ENCODE results near the gene CYSRT1. TPM values are rescaled to one million over a fixed set of nuclear protein-coding genes. Genes with fewer than 3 reads are reported as not detected.

The CYSRT1 gene
- polyA plus RNA-seq, 1 of the 3 experiments (the other 2 are of a cell fraction), result 2.1 TPM

- Histone ChIP-seq H3K79me2 (ENCODE audit: insufficient read depth) (peaks cover 61% of the 10 kb centered on the region), H3K4me3 (ENCODE audit: low read depth in 2 of 2, low read length in 1 of 2) (peak within 1 kb of the TSS; percentile 71 to 84), H4K20me1 (ENCODE audit: insufficient read depth) (peaks cover 31% of the 10 kb centered on the region), H3K4me2 (peak within 1 kb of the TSS; percentile 99), H3K9me3 (no peaks in the 10 kb centered on the region), H3K27ac (ENCODE audit: low read depth in 2 of 2, low read length in 1 of 2) (peak within 1 kb of the TSS; percentile 91 to 95), H3K4me1 (ENCODE audit: control insufficient read depth in 1 of 2, insufficient read depth in 2 of 2, low read depth in 1 of 2, low read length in 1 of 2) (peaks cover 12 to 33% of the 10 kb centered on the region in 2 experiments; a peak in 3 of 4 replicates), H3K9me2 (no peaks in the 10 kb centered on the region), H2AFZ (ENCODE audit: low read depth) (0 out of 2 replicates have a peak within 1 kb of the TSS, but pooled peaks have one; percentile 65), H3F3A (replicated peaks; ENCODE audit: insufficient read depth) (peaks cover 16% of the 10 kb centered on the region), H3K36me3 (replicated peaks in 1 of 2; ENCODE audit: control insufficient read depth in 1 of 2, insufficient read depth in 2 of 2, low read length in 1 of 2) (peaks cover 3 to 41% of the 10 kb centered on the region in 2 experiments), H3K9ac (peak within 1 kb of the TSS; percentile 85), H3K27me3 (ENCODE audit: insufficient read depth) (no peaks in the 10 kb centered on the region)
- POLR2A ChIA-PET, result interaction anchor here (0.6 to 2.7 kb wide), 12 partner anchors 8 to 62 kb away, joined by 3 to 20 read pairs (median 6); partner anchors contain the start of genes GRIN1, LRRC26, NDOR1 and RNF208
- WGBS (ENCODE audit: low lambda C conversion rate), result under 1% methylated on average over 39 of the region's 98 CpGs
- DNase-seq, result peak; percentile 99
- CTCF ChIA-PET, result interaction anchor here (0.6 to 3.5 kb wide), 22 partner anchors 9 to 517 kb away, joined by 3 to 24 read pairs (median 4); partner anchors contain the start of genes CYSRT1, LRRC26, NDOR1 and RNF224
- TF ChIP-seq TCF12 (IDR thresholded peaks at IDR 0.05), result no peak
- TF ChIP-seq TEAD4 (IDR thresholded peaks at IDR 0.05; ENCODE audit: borderline replicate concordance, insufficient read depth), result no peak
- TF ChIP-seq RCOR1 (IDR thresholded peaks at IDR 0.05; ENCODE audit: low read length), result 0 out of 2 replicates have a peak, but pooled peaks have one; percentile 9
- no peak for TF ChIP-seq USF1 (IDR thresholded peaks at IDR 0.05; ENCODE audit: borderline replicate concordance, low read depth)
- TF ChIP-seq YY1 (IDR thresholded peaks at IDR 0.05; ENCODE audit: low read depth), result peak; percentile 83
- peak; percentile 35 for TF ChIP-seq SMC3 (IDR thresholded peaks at IDR 0.05; ENCODE audit: low read depth, low read length)
- TF ChIP-seq GABPA (IDR thresholded peaks at IDR 0.05; ENCODE audit: low read depth), result peak; percentile 54
- TF ChIP-seq CHD2 (IDR thresholded peaks at IDR 0.05; ENCODE audit: low read length, partially characterized antibody), result peak; percentile 86
- no peak for TF ChIP-seq ZBTB33 (IDR thresholded peaks at IDR 0.05; ENCODE audit: borderline replicate concordance, low read depth)
- TF ChIP-seq RXRA (IDR thresholded peaks at IDR 0.05; ENCODE audit: borderline replicate concordance, low read depth), result no peak
- TF ChIP-seq EP300 (IDR thresholded peaks at IDR 0.05; ENCODE audit: borderline replicate concordance in 1 of 2, low read depth in 1 of 2, low read length in 1 of 2), result no peak; a peak in 1 of 4 replicates
- TF ChIP-seq JUND (IDR thresholded peaks at IDR 0.05), result no peak
- TF ChIP-seq SIN3A (IDR thresholded peaks at IDR 0.05; ENCODE audit: borderline replicate concordance, low read depth, low read length), result peak; percentile 95; the same call in 1 of the 2 replicates
- TF ChIP-seq EZH2phosphoT487 (IDR thresholded peaks at IDR 0.05; ENCODE audit: borderline replicate concordance, low read depth), result no peak
- TF ChIP-seq NFIC (IDR thresholded peaks at IDR 0.05; ENCODE audit: borderline replicate concordance), result peak; percentile 33; the same call in 1 of the 2 replicates
- TF ChIP-seq MEF2A (IDR thresholded peaks at IDR 0.05; ENCODE audit: borderline replicate concordance, low read depth), result no peak
- no peak for TF ChIP-seq FOSL2 (IDR thresholded peaks at IDR 0.05; ENCODE audit: borderline replicate concordance, low read depth)
- TF ChIP-seq RFX5 (IDR thresholded peaks at IDR 0.05; ENCODE audit: low read length), result no peak
- peak; percentile 79 for TF ChIP-seq MXI1 (IDR thresholded peaks at IDR 0.05; ENCODE audit: low read depth, low read length)
- TF ChIP-seq REST (IDR thresholded peaks at IDR 0.05; ENCODE audit: low read depth, low read length), result peak; percentile 68
- 0 out of 2 replicates have a peak, but pooled peaks have one; percentile 40 for TF ChIP-seq FOXJ3 (CRISPR knock-in tag; IDR thresholded peaks at IDR 0.05)
- 0 out of 2 replicates have a peak, but pooled peaks have one; percentile 25 for TF ChIP-seq GATA2 (CRISPR knock-in tag; IDR thresholded peaks at IDR 0.05)
- peak; percentile 85 for TF ChIP-seq ELF1 (IDR thresholded peaks at IDR 0.05)
- TF ChIP-seq RAD21 (IDR thresholded peaks at IDR 0.05; ENCODE audit: low read length), result peak; percentile 53
- peak; percentile 87 for TF ChIP-seq NRF1 (IDR thresholded peaks at IDR 0.05; ENCODE audit: low read depth, low read length)
- peak; percentile 81 for TF ChIP-seq TAF1 (IDR thresholded peaks at IDR 0.05; ENCODE audit: borderline replicate concordance, low read depth, low read length)
- TF ChIP-seq FOXM1 (IDR thresholded peaks at IDR 0.05; ENCODE audit: low read depth), result no peak
These were observed 36.3 kb upstream of the CYSRT1 start, which contains the start of the genes ANAPC2 and SSNA1 for GRCh38 chr9:137188490-137189296. Gene ANAPC2 (minus strand): TSS chr9:137188560. CDS start chr9:137188532, 28 bp downstream. Gene SSNA1 (plus strand): TSS chr9:137188676. CDS start chr9:137188727, 51 bp downstream.
